ENCODE data around the gene MAP4K1. TPM values are rescaled to one million over a fixed set of nuclear protein-coding genes. Genes with fewer than 3 reads are reported as not detected.
A peak's percentile ranks its signal among the peaks of the same experiment; 100 is the strongest.

The MAP4K1 gene
- total RNA-seq, 1 donor from 2014 or later: 6.3 TPM

GRCh38 chr19:38650911-38651584 lies 33.3 kb upstream of the MAP4K1 start:
- no peak for TF ChIP-seq CTCF (IDR thresholded peaks at IDR 0.05; ENCODE audit: partially characterized antibody, unreplicated experiment)
- H3K4me1 Mint-ChIP-seq (ENCODE audit: low read depth, unreplicated experiment): peaks cover 37% of the 10 kb centered on the region
- H3K9me3 Mint-ChIP-seq (ENCODE audit: unreplicated experiment): peaks cover 36% of the 10 kb centered on the region
- no peak for DNase-seq
- H3K4me3 Mint-ChIP-seq (ENCODE audit: unreplicated experiment): peak overlapping the region; percentile 98
- H3K36me3 Mint-ChIP-seq (ENCODE audit: unreplicated experiment): peaks cover 4% of the 10 kb centered on the region
- H3K27ac Mint-ChIP-seq (ENCODE audit: unreplicated experiment): peak overlapping the region; percentile 98
- H3K27me3 Mint-ChIP-seq (ENCODE audit: unreplicated experiment): peaks cover 23% of the 10 kb centered on the region

- Mint-ChIP-seq H3K4me3 (ENCODE audit: unreplicated experiment) (peak overlapping the region; percentile 98), H3K27ac (ENCODE audit: unreplicated experiment) (peak overlapping the region; percentile 98), H3K36me3 (ENCODE audit: unreplicated experiment) (peaks cover 4% of the 10 kb centered on the region), H3K27me3 (ENCODE audit: unreplicated experiment) (peaks cover 23% of the 10 kb centered on the region), H3K4me1 (ENCODE audit: low read depth, unreplicated experiment) (peaks cover 30% of the 10 kb centered on the region), H3K9me3 (ENCODE audit: unreplicated experiment) (peaks cover 36% of the 10 kb centered on the region)
- TF ChIP-seq CTCF (IDR thresholded peaks at IDR 0.05; ENCODE audit: partially characterized antibody, unreplicated experiment): no peak
- DNase-seq: no peak
Measured at GRCh38 chr19:38650172-38650775, 32.5 kb upstream of the MAP4K1 start.

- H3K27me3 Mint-ChIP-seq (ENCODE audit: unreplicated experiment): peaks cover 22% of the 10 kb centered on the region
- H3K4me3 Mint-ChIP-seq (ENCODE audit: unreplicated experiment): peak overlapping the region; percentile 98
- no peak for DNase-seq
- peaks cover 22% of the 10 kb centered on the region for H3K4me1 Mint-ChIP-seq (ENCODE audit: low read depth, unreplicated experiment)
- peaks cover 4% of the 10 kb centered on the region for H3K36me3 Mint-ChIP-seq (ENCODE audit: unreplicated experiment)
- H3K27ac Mint-ChIP-seq (ENCODE audit: unreplicated experiment): peak overlapping the region; percentile 98
- no peak for TF ChIP-seq CTCF (IDR thresholded peaks at IDR 0.05; ENCODE audit: partially characterized antibody, unreplicated experiment)
- peaks cover 38% of the 10 kb centered on the region for H3K9me3 Mint-ChIP-seq (ENCODE audit: unreplicated experiment)
Measured at GRCh38 chr19:38649305-38650171, 31.8 kb upstream of the MAP4K1 start.

- TF ChIP-seq CTCF (IDR thresholded peaks at IDR 0.05; ENCODE audit: partially characterized antibody, unreplicated experiment): no peak
- Mint-ChIP-seq H3K4me3 (ENCODE audit: unreplicated experiment) (peak overlapping the region; percentile 98), H3K27me3 (ENCODE audit: unreplicated experiment) (peaks cover 22% of the 10 kb centered on the region), H3K9me3 (ENCODE audit: unreplicated experiment) (peaks cover 38% of the 10 kb centered on the region), H3K36me3 (ENCODE audit: unreplicated experiment) (peaks cover 4% of the 10 kb centered on the region), H3K4me1 (ENCODE audit: low read depth, unreplicated experiment) (peaks cover 19% of the 10 kb centered on the region), H3K27ac (ENCODE audit: unreplicated experiment) (peak overlapping the region; percentile 98)
- no peak for DNase-seq
Measured at GRCh38 chr19:38648769-38649304, 31.1 kb upstream of the MAP4K1 start.

Measured in glutamatergic neuron (in vitro differentiated cells).